ENCODE measurements around the gene AHNAK2.
"Not testable (repeated sequence)": the region's sequence is repeated elsewhere in the genome, so short reads cannot be mapped to it uniquely, and the experiment has no call there.

The AHNAK2 gene

GRCh38 chr14:104953896-104954656, 24.1 kb downstream of the AHNAK2 start:
- no peak for DNase-seq (ENCODE audit: low read depth)

GRCh38 chr14:104953097-104953496, 25.1 kb downstream of the AHNAK2 start:
- DNase-seq (ENCODE audit: low read depth), result no peak

- not testable (repeated sequence) for DNase-seq (ENCODE audit: low read depth)
Measured at GRCh38 chr14:104951863-104952657, 26.1 kb downstream of the AHNAK2 start.

- not testable (repeated sequence) for DNase-seq (ENCODE audit: low read depth)
Measured at GRCh38 chr14:104950701-104951100, 27.5 kb downstream of the AHNAK2 start.

- DNase-seq (ENCODE audit: low read depth), result no peak
Measured at GRCh38 chr14:104950021-104950420, 28.2 kb downstream of the AHNAK2 start.

- not testable (repeated sequence) for DNase-seq (ENCODE audit: low read depth)
Measured at GRCh38 chr14:104949406-104949955, 28.7 kb downstream of the AHNAK2 start.

- DNase-seq (ENCODE audit: low read depth), result no peak
Measured at GRCh38 chr14:104948736-104949031, 29.5 kb downstream of the AHNAK2 start.

GRCh38 chr14:104947881-104948735, 30.1 kb downstream of the AHNAK2 start:
- not testable (repeated sequence) for DNase-seq (ENCODE audit: low read depth)

GRCh38 chr14:104947201-104947600, 31.0 kb downstream of the AHNAK2 start:
- DNase-seq (ENCODE audit: low read depth), result not testable (repeated sequence)

GRCh38 chr14:104945986-104946965, 31.9 kb downstream of the AHNAK2 start:
- DNase-seq (ENCODE audit: low read depth), result not testable (repeated sequence)

- DNase-seq (ENCODE audit: low read depth), result not testable (repeated sequence)
Measured at GRCh38 chr14:104945266-104945665, 32.9 kb downstream of the AHNAK2 start.

GRCh38 chr14:104944436-104945205, 33.6 kb downstream of the AHNAK2 start:
- DNase-seq (ENCODE audit: low read depth), result not testable (repeated sequence)

GRCh38 chr14:104944016-104944308, 34.2 kb downstream of the AHNAK2 start:
- DNase-seq (ENCODE audit: low read depth), result not testable (repeated sequence)

- not testable (repeated sequence) for DNase-seq (ENCODE audit: low read depth)
Measured at GRCh38 chr14:104943216-104944015, 34.8 kb downstream of the AHNAK2 start.

- no peak for DNase-seq (ENCODE audit: low read depth)
Measured at GRCh38 chr14:104942586-104942985, 35.6 kb downstream of the AHNAK2 start.

- no peak for DNase-seq (ENCODE audit: low read depth)
Measured at GRCh38 chr14:104941508-104942365, 36.4 kb downstream of the AHNAK2 start.

- DNase-seq (ENCODE audit: low read depth), result no peak
Measured at GRCh38 chr14:104940526-104941150, 37.5 kb downstream of the AHNAK2 start.
